GM18519 (cell line): ENCODE data around the gene NRXN3.
"Not testable (repeated sequence)": the region's sequence is repeated elsewhere in the genome, so short reads cannot be mapped to it uniquely, and the experiment has no call there.

ENCODE experiments used
- ATAC-seq: cut with Tn5 transposase; IDR thresholded peaks from one replicate; pipeline ENCODE4 v1.9.1; 2021; ENCODE audit warnings: mild to moderate bottlenecking, moderate library complexity; ENCODE audit not compliant: unreplicated experiment, low FRiP score

The NRXN3 gene

DNA sequence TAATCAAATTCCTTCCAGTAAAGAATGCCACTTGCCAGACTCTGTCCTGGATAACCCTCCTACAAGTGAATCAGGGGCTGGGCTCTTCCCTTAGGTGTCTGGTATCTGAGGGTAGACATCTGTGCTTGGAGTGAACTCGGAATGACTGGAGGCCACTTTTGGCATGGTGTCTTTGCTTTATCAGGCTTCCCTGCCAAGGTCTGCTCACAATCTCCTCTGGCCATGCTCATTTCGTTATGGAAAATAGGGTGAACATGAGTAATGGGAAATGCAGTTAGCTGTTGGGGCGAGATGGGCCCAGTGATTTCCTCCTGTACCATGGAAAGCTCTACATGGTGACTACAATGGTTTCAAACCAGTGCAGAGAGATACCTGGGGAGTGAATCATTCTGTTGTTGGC is 212.9 kb downstream of the NRXN3 start:
- ATAC-seq, result no peak

- ATAC-seq, result no peak
Measured at GRCh38 chr14:78398216-78398615, 228.0 kb downstream of the NRXN3 start.

DNA sequence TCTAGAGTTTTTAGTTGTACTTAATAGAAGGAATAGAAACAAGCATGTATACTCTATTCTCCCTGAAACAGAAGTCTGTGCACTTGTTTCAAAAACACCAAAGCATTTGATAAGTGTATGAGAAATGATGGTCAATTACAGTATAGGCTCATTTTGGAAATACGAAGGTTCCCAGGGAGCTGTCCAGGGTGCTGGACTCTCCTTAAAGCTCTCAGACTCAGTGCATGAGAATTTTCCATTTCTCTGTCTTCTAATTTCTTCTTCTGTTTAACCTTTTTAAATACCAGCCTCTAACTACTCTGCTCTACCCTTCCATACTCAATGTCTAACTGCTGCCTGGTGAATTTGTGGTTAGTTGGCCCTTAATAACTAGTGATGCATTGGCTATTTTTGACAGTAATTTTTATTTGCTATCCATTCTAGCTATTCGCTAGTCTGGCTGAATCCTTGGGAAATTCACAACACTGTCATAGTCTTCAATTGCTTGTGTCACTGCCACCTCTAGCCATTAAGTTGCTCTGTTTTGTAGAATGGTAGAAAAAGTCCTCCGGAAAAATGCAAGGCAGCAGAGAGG is 229.2 kb downstream of the NRXN3 start:
- ATAC-seq, result no peak

DNA sequence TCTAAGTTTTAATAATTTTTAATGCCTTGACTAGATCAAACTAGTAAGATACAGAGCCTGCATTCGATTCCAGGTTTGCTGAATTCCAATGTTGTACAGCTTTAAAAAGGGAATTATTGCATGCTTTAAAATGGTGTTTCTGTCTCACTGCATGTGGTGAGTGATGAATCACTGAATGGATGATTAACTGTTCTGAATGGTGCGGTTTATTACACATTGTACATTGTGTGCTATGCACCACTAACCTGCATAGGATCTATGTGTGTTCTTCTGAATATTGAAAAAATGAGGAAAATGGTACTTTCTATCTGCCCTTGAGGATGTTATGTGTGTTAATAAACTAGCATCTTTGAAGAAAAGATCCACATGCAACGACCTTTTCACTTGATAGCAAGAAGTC is 231.7 kb downstream of the NRXN3 start:
- no peak for ATAC-seq

GRCh38 chr14:78403278-78403815 is 233.2 kb downstream of the NRXN3 start:
- peak; percentile 80 for ATAC-seq

GRCh38 chr14:78405079-78405856 is 235.1 kb downstream of the NRXN3 start:
- ATAC-seq, result no peak

GRCh38 chr14:78412475-78412874 is 242.3 kb downstream of the NRXN3 start:
- no peak for ATAC-seq

DNA sequence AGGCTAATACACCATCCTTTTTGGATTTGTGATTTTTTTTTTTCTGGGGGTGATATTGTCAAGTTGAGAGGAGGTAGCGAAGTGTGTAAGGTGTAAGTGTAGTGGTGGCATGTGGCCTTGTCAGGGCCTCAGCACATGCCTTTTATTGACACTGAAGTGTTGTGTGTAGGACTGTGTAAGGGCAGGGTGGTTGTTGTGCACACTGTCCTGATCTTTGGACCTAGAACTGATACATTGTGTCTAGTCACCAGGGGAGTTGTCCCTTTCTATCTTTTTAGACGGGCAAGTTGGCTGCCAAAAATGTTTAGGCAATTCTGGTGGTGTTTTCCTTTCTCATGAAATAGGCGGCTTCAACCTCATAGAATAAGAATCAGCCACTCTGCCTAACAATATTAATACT is 244.0 kb downstream of the NRXN3 start:
- no peak for ATAC-seq

DNA sequence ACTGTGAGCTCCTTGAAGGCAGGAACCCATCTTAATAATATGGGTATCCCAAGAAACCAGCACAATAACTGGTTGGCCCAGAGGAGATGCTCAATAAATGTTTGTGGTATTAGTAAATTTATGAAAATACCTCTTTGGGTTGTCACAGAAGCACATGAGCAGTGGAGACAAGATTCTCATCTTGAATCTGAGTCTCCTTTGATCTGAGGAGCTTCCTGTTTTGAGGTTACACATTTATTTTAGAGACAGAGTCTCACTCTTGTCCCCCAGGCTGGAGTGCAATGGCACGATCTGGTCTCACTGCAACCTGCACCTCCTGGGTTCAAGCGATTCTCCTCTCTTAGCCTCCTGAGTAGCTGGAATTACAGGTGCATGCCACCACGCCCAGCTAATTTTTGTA is 247.4 kb downstream of the NRXN3 start:
- no peak for ATAC-seq

DNA sequence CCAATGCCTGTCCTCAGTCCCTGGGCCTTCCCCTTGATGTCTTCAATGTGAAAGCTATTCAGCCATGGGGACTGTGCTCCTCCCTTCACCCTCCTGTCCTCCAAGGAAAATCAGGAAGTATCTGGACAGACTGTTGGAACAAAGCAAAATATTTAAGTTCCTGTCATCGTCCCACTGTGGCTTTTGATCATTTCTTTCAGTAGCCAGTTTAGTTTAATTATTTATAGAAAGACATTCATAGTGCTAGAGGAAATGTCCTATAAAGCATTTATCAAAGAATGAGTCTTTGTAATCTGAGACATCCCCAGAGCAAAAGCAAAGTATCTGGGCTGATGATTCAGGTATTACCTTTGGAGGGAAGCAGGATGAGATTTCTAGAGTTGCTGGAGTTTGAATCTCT is 254.1 kb downstream of the NRXN3 start:
- ATAC-seq, result no peak

GRCh38 chr14:78425330-78425729 is 255.2 kb downstream of the NRXN3 start:
- no peak for ATAC-seq

DNA sequence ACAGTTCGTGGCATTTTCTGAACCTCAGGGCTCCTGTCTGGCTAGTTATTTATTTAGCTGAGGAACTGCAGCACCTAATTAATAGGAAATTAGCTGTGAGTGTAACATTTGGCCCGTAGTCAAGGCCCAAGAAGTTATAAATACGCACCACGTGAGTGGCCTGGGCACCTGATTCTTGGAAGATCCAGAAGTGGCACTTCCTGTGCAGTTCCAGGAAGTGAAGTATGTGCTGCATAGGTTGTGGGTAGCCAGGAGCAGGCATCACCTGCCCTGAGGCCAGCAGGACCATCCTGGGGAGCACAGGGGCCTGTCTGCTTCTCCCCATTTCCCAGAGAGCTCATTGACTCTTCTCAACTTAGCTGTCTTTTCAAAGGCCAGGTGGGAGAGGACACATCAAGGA is 255.6 kb downstream of the NRXN3 start:
- no peak for ATAC-seq

DNA sequence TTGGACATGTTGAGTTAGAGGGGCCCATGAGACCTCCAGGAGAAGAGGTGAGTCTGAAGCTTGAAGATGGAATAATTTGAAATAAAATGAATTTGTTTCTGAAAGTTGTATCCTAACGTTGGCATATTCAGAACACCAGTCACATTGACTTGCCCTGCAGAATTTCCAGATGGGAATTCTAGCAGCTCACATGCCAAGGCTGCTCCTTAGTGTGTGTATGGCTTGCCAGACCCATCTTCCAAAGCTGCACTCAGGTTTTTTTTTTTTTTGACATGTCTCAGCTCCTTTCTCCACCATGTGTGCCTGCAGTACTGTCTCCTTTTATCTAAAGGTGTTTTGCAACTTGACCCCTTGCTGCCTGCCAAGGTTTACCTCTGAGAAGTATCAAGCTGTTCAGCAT is 261.9 kb downstream of the NRXN3 start:
- no peak for ATAC-seq

- ATAC-seq, result not testable (repeated sequence)
Measured at GRCh38 chr14:78437448-78437847, 267.3 kb downstream of the NRXN3 start.

DNA sequence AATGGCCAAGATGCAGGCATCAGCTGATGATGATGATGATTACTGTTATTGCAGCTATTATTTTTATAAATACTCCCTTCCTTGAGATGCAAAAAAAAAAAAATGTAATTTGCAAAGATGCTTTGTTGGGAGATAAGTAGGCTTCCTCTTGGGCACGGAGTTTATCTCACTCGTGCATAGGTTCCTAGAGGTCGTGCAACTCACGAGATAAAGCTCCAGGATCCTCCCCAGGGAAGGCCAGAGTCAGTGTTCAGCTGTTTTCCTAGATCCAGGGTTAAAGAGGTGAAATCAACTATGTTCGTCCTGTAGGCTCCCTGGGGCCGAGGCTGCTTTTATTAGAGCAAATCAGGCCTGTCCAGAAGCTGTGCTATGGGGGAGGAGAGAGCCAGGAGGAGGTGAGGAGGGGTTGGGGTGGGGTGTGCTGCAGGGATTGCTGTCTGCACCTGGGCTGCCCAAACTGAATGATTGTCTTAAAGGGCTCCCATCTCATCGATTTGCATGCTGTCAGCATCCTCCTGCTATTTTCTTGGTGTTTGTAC is 270.3 kb downstream of the NRXN3 start:
- no peak for ATAC-seq

DNA sequence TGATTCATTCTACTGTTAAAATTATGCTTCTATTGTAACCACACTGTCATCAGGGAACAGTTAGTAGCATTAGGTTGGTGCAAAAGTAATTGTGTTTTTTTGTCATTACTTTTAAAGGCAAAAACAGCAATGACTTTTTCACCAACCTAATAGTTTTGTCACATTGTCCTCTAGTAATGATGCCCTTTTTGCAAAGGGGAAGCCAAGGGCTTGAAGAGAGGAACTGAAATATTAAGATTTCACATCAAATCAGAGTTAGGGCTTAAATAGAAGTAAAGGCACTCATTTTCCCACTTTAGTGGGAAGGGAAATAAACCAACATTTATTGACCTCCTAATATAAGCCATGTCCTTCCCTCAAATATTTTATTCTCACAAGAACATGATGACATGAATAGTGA is 273.7 kb downstream of the NRXN3 start:
- ATAC-seq, result no peak

DNA sequence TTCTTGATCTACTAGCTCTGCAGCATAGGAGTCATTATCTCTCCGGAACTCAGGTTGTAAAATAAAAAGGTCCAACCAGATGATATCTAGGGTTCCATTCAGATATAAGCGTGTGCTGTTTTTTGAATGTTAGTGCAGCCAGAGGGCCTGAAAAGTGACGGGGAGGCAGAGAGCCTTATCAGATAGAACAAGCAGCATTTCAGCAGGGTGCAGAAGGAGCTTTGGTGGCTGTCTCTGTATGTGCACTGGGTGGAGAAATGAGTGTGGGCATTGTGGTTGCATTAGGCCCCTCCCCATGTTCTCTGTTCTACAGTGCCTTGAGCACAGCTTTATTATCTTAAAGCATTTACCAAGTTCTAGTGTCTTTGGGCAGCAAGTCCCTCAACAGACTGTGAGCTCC is 275.1 kb downstream of the NRXN3 start:
- no peak for ATAC-seq

GRCh38 chr14:78446807-78447206 is 276.6 kb downstream of the NRXN3 start:
- no peak for ATAC-seq

- ATAC-seq, result no peak
Measured at GRCh38 chr14:78448164-78449094, 278.3 kb downstream of the NRXN3 start.

- no peak for ATAC-seq
Measured at GRCh38 chr14:78450669-78451318, 280.6 kb downstream of the NRXN3 start.
